Measurements from ENCODE around the gene TLCD3A.

Gene TLCD3A

GRCh38 chr17:704111-704864, 28.1 kb upstream of the TLCD3A start:
- H3K4ac ChIP-seq (ENCODE audit: low read depth in 1 of 2, low read length in 2 of 2), result no peak overlapping the region
- H4K8ac ChIP-seq (ENCODE audit: low read length), result no peak overlapping the region
- H3K23ac ChIP-seq (ENCODE audit: low read length in 2 of 2), result no peak overlapping the region
- peak overlapping the region; percentile 14 for H3K27ac ChIP-seq (ENCODE audit: low read length, poor library complexity, severe bottlenecking)
- no peak overlapping the region for H2AFZ ChIP-seq (ENCODE audit: low read depth, low read length)
- 85% methylated on average over 4 of the region's 4 CpGs for WGBS
- H3K18ac ChIP-seq (ENCODE audit: low read depth in 1 of 2, low read length in 2 of 2), result no peak overlapping the region
- no peak overlapping the region for H3K4me3 ChIP-seq (ENCODE audit: insufficient read depth in 1 of 2, low read depth in 1 of 2, low read length in 2 of 2)
- H4K91ac ChIP-seq (ENCODE audit: low read length), result no peak overlapping the region
- H2BK12ac ChIP-seq (ENCODE audit: low read length in 2 of 2), result no peak overlapping the region
- peak overlapping the region; percentile 20 for H3K9ac ChIP-seq (ENCODE audit: low read length)
- H3K4me2 ChIP-seq (ENCODE audit: low read length, poor library complexity, severe bottlenecking), result no peak overlapping the region
- DNase-seq, result peak; percentile 78
- H3K4me1 ChIP-seq (ENCODE audit: control insufficient read depth, insufficient read depth, low read depth, low read length), result peaks cover 4% of the 10 kb centered on the region
- no peak overlapping the region for H2BK120ac ChIP-seq (ENCODE audit: low read depth, low read length)
- H2BK5ac ChIP-seq (ENCODE audit: low read depth, low read length, poor library complexity, severe bottlenecking), result no peak overlapping the region
- no peak overlapping the region for H3K14ac ChIP-seq (ENCODE audit: low read length in 2 of 2)
- peaks cover 34% of the 10 kb centered on the region for H3K79me1 ChIP-seq (replicated peaks; ENCODE audit: low read length, poor library complexity, severe bottlenecking)
- no peak overlapping the region for H2BK15ac ChIP-seq (ENCODE audit: low read depth, poor library complexity, severe bottlenecking)
- no peaks in the 10 kb centered on the region for H3K27me3 ChIP-seq (ENCODE audit: control insufficient read depth in 1 of 2, insufficient read depth in 1 of 2, low read length in 2 of 2)
- H3K9me3 ChIP-seq (ENCODE audit: control insufficient read depth, low read length), result no peaks in the 10 kb centered on the region
- H3K36me3 ChIP-seq (ENCODE audit: control insufficient read depth in 1 of 2, insufficient read depth in 2 of 2, low read depth in 1 of 2, low read length in 2 of 2), result peaks cover 36 to 41% of the 10 kb centered on the region in 2 experiments
- H2AK5ac ChIP-seq (ENCODE audit: low read length, severe bottlenecking), result no peak overlapping the region

DNA sequence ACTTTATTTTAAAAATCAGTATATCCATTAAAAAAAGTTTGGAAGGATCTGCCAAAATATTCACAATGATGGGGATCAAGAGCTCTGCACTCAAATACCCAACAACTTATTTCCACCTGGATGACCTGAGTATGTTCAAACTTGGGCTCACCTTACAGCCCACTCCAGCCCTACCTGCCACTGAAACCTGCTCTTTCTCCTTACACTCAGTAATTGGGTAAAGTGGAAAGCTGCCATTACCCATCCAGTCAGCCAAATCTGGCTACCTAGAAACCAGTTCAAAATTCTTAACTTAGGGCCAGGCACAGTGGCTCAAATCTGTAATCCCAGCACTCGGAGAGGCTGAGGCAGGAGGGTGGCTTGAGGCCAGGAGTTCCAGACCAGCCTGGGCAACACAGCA, 27.4 kb upstream of the TLCD3A start:
- Histone ChIP-seq H3K4me3 (ENCODE audit: insufficient read depth in 1 of 2, low read depth in 1 of 2, low read length in 2 of 2) (no peak overlapping the region), H3K9me3 (ENCODE audit: control insufficient read depth, low read length) (no peaks in the 10 kb centered on the region), H3K23ac (ENCODE audit: low read length in 2 of 2) (no peak overlapping the region), H2AFZ (ENCODE audit: low read depth, low read length) (no peak overlapping the region), H2BK120ac (ENCODE audit: low read depth, low read length) (no peak overlapping the region), H2AK5ac (ENCODE audit: low read length, severe bottlenecking) (no peak overlapping the region), H3K4me1 (ENCODE audit: control insufficient read depth, insufficient read depth, low read depth, low read length) (peaks cover 4% of the 10 kb centered on the region), H3K18ac (ENCODE audit: low read depth in 1 of 2, low read length in 2 of 2) (no peak overlapping the region), H3K9ac (ENCODE audit: low read length) (no peak overlapping the region), H2BK12ac (ENCODE audit: low read length in 2 of 2) (no peak overlapping the region), H4K91ac (ENCODE audit: low read length) (no peak overlapping the region), H3K27ac (ENCODE audit: low read length, poor library complexity, severe bottlenecking) (no peak overlapping the region), H3K27me3 (ENCODE audit: control insufficient read depth in 1 of 2, insufficient read depth in 1 of 2, low read length in 2 of 2) (no peaks in the 10 kb centered on the region), H4K8ac (ENCODE audit: low read length) (no peak overlapping the region), H3K36me3 (ENCODE audit: control insufficient read depth in 1 of 2, insufficient read depth in 2 of 2, low read depth in 1 of 2, low read length in 2 of 2) (peaks cover 42 to 45% of the 10 kb centered on the region in 2 experiments), H3K79me1 (replicated peaks; ENCODE audit: low read length, poor library complexity, severe bottlenecking) (peaks cover 34% of the 10 kb centered on the region), H3K14ac (ENCODE audit: low read length in 2 of 2) (no peak overlapping the region), H3K4ac (ENCODE audit: low read depth in 1 of 2, low read length in 2 of 2) (no peak overlapping the region), H3K4me2 (ENCODE audit: low read length, poor library complexity, severe bottlenecking) (no peak overlapping the region), H2BK5ac (ENCODE audit: low read depth, low read length, poor library complexity, severe bottlenecking) (no peak overlapping the region), H2BK15ac (ENCODE audit: low read depth, poor library complexity, severe bottlenecking) (no peak overlapping the region)
- DNase-seq, result no peak
- whole genome bisulfite sequencing, result 100% methylated on average over 1 of the region's 1 CpG

- no peak overlapping the region for H2BK5ac ChIP-seq (ENCODE audit: low read depth, low read length, poor library complexity, severe bottlenecking)
- no peak overlapping the region for H2BK12ac ChIP-seq (ENCODE audit: low read length in 2 of 2)
- no peak overlapping the region for H3K9ac ChIP-seq (ENCODE audit: low read length)
- H2BK15ac ChIP-seq (ENCODE audit: low read depth, poor library complexity, severe bottlenecking), result no peak overlapping the region
- H3K36me3 ChIP-seq (ENCODE audit: control insufficient read depth in 1 of 2, insufficient read depth in 2 of 2, low read depth in 1 of 2, low read length in 2 of 2), result peaks cover 42 to 47% of the 10 kb centered on the region in 2 experiments
- H2BK120ac ChIP-seq (ENCODE audit: low read depth, low read length), result no peak overlapping the region
- H3K4ac ChIP-seq (ENCODE audit: low read depth in 1 of 2, low read length in 2 of 2), result no peak overlapping the region
- no peak overlapping the region for H3K27ac ChIP-seq (ENCODE audit: low read length, poor library complexity, severe bottlenecking)
- H3K18ac ChIP-seq (ENCODE audit: low read depth in 1 of 2, low read length in 2 of 2), result no peak overlapping the region
- H3K4me3 ChIP-seq (ENCODE audit: insufficient read depth in 1 of 2, low read depth in 1 of 2, low read length in 2 of 2), result no peak overlapping the region
- no peak overlapping the region for H4K91ac ChIP-seq (ENCODE audit: low read length)
- peaks cover 32% of the 10 kb centered on the region for H3K79me1 ChIP-seq (replicated peaks; ENCODE audit: low read length, poor library complexity, severe bottlenecking)
- WGBS, result 99% methylated on average over 5 of the region's 6 CpGs
- H4K8ac ChIP-seq (ENCODE audit: low read length), result no peak overlapping the region
- H2AK5ac ChIP-seq (ENCODE audit: low read length, severe bottlenecking), result no peak overlapping the region
- no peak overlapping the region for H3K23ac ChIP-seq (ENCODE audit: low read length in 2 of 2)
- no peak overlapping the region for H3K4me2 ChIP-seq (ENCODE audit: low read length, poor library complexity, severe bottlenecking)
- H3K27me3 ChIP-seq (ENCODE audit: control insufficient read depth in 1 of 2, insufficient read depth in 1 of 2, low read length in 2 of 2), result no peaks in the 10 kb centered on the region
- DNase-seq, result no peak
- H3K9me3 ChIP-seq (ENCODE audit: control insufficient read depth, low read length), result no peaks in the 10 kb centered on the region
- peaks cover 4% of the 10 kb centered on the region for H3K4me1 ChIP-seq (ENCODE audit: control insufficient read depth, insufficient read depth, low read depth, low read length)
- H2AFZ ChIP-seq (ENCODE audit: low read depth, low read length), result no peak overlapping the region
- H3K14ac ChIP-seq (ENCODE audit: low read length in 2 of 2), result no peak overlapping the region
These were observed 26.5 kb upstream of the TLCD3A start for GRCh38 chr17:705863-706262.

GRCh38 chr17:708132-708531, 24.3 kb upstream of the TLCD3A start:
- H3K4me1 ChIP-seq (ENCODE audit: control insufficient read depth, insufficient read depth, low read depth, low read length), result peaks cover 7% of the 10 kb centered on the region
- H3K9me3 ChIP-seq (ENCODE audit: control insufficient read depth, low read length), result no peaks in the 10 kb centered on the region
- H2BK15ac ChIP-seq (ENCODE audit: low read depth, poor library complexity, severe bottlenecking), result no peak overlapping the region
- no peak overlapping the region for H3K4ac ChIP-seq (ENCODE audit: low read depth in 1 of 2, low read length in 2 of 2)
- H3K79me1 ChIP-seq (replicated peaks; ENCODE audit: low read length, poor library complexity, severe bottlenecking), result peaks cover 37% of the 10 kb centered on the region
- H4K8ac ChIP-seq (ENCODE audit: low read length), result no peak overlapping the region
- no peak overlapping the region for H3K27ac ChIP-seq (ENCODE audit: low read length, poor library complexity, severe bottlenecking)
- H2BK120ac ChIP-seq (ENCODE audit: low read depth, low read length), result no peak overlapping the region
- no peak overlapping the region for H3K23ac ChIP-seq (ENCODE audit: low read length in 2 of 2)
- no peak overlapping the region for H3K9ac ChIP-seq (ENCODE audit: low read length)
- no peak for DNase-seq
- H3K14ac ChIP-seq (ENCODE audit: low read length in 2 of 2), result no peak overlapping the region
- H3K18ac ChIP-seq (ENCODE audit: low read depth in 1 of 2, low read length in 2 of 2), result no peak overlapping the region
- H3K4me3 ChIP-seq (ENCODE audit: insufficient read depth in 1 of 2, low read depth in 1 of 2, low read length in 2 of 2), result no peak overlapping the region
- no peak overlapping the region for H2AFZ ChIP-seq (ENCODE audit: low read depth, low read length)
- H4K91ac ChIP-seq (ENCODE audit: low read length), result no peak overlapping the region
- no peak overlapping the region for H2AK5ac ChIP-seq (ENCODE audit: low read length, severe bottlenecking)
- peaks cover 36 to 40% of the 10 kb centered on the region in 2 experiments for H3K36me3 ChIP-seq (ENCODE audit: control insufficient read depth in 1 of 2, insufficient read depth in 2 of 2, low read depth in 1 of 2, low read length in 2 of 2)
- no peak overlapping the region for H3K4me2 ChIP-seq (ENCODE audit: low read length, poor library complexity, severe bottlenecking)
- no peaks in the 10 kb centered on the region for H3K27me3 ChIP-seq (ENCODE audit: control insufficient read depth in 1 of 2, insufficient read depth in 1 of 2, low read length in 2 of 2)
- no peak overlapping the region for H2BK12ac ChIP-seq (ENCODE audit: low read length in 2 of 2)
- 82% methylated on average over 5 of the region's 5 CpGs for WGBS
- H2BK5ac ChIP-seq (ENCODE audit: low read depth, low read length, poor library complexity, severe bottlenecking), result no peak overlapping the region
